Osteocyte (in vitro differentiated cells): ENCODE results near the gene SYNPO2. TPM values are rescaled to one million over a fixed set of nuclear protein-coding genes. Genes with fewer than 3 reads are reported as not detected.
"Not testable (repeated sequence)": the region's sequence is repeated elsewhere in the genome, so short reads cannot be mapped to it uniquely, and the experiment has no call there.

ENCODE experiments used
- DNase-seq: peaks from one replicate; pipeline ENCODE4 v3.0.0; 2021; ENCODE audit warnings: mixed read lengths; ENCODE audit not compliant: unreplicated experiment; ENCODE audit errors: extremely low spot score
- H3K27ac Mint-ChIP-seq: one replicate; pipeline ENCODE4 v1.8.0; 2021; ENCODE audit warnings: mild to moderate bottlenecking, mixed read lengths; ENCODE audit not compliant: unreplicated experiment
- H3K27me3 Mint-ChIP-seq: one replicate; pipeline ENCODE4 v1.8.0; 2021; ENCODE audit warnings: mixed read lengths; ENCODE audit not compliant: unreplicated experiment
- H3K36me3 Mint-ChIP-seq: one replicate; pipeline ENCODE4 v1.8.0; 2021; ENCODE audit warnings: mixed read lengths; ENCODE audit not compliant: unreplicated experiment
- H3K4me1 Mint-ChIP-seq: one replicate; pipeline ENCODE4 v1.8.0; 2021; ENCODE audit warnings: mixed read lengths; ENCODE audit not compliant: unreplicated experiment
- H3K4me3 Mint-ChIP-seq: one replicate; pipeline ENCODE4 v1.8.0; 2021; ENCODE audit warnings: mild to moderate bottlenecking, moderate library complexity, mixed read lengths; ENCODE audit not compliant: unreplicated experiment
- H3K9me3 Mint-ChIP-seq: one replicate; pipeline ENCODE4 v1.8.0; 2021; ENCODE audit warnings: mixed read lengths; ENCODE audit not compliant: unreplicated experiment
- CTCF ChIP-seq: fragments of 200-600 bp; sonication (generic); IDR thresholded peaks from 2 replicates; pipeline ENCODE4 v1.5.0; 2021; ENCODE audit warnings: antibody characterized with exemption, mild to moderate bottlenecking, moderate library complexity
- total RNA-seq: library from RNA; stranded (reverse); gene quantifications from 2 replicates; pipeline ENCODE4 v1.2.1, GENCODE V29; 2021

SYNPO2 gene
- total RNA-seq, 1 donor from 2014 or later: 4.1 TPM

GRCh38 chr4:118973295-118973694 lies 84.6 kb downstream of the SYNPO2 start:
- no peak overlapping the region for H3K27ac Mint-ChIP-seq
- no peak overlapping the region for H3K4me3 Mint-ChIP-seq
- no peaks in the 10 kb centered on the region for H3K9me3 Mint-ChIP-seq
- H3K27me3 Mint-ChIP-seq: no peaks in the 10 kb centered on the region
- H3K4me1 Mint-ChIP-seq: peaks cover 41% of the 10 kb centered on the region
- no peaks in the 10 kb centered on the region for H3K36me3 Mint-ChIP-seq
- no peak for TF ChIP-seq CTCF
- no peak for DNase-seq

- DNase-seq: no peak
- H3K4me3 Mint-ChIP-seq: no peak overlapping the region
- no peaks in the 10 kb centered on the region for H3K9me3 Mint-ChIP-seq
- TF ChIP-seq CTCF: no peak
- no peaks in the 10 kb centered on the region for H3K27me3 Mint-ChIP-seq
- no peak overlapping the region for H3K27ac Mint-ChIP-seq
- no peaks in the 10 kb centered on the region for H3K36me3 Mint-ChIP-seq
- H3K4me1 Mint-ChIP-seq: peaks cover 28% of the 10 kb centered on the region
Measured at GRCh38 chr4:118974758-118975157, 86.1 kb downstream of the SYNPO2 start.

GRCh38 chr4:118975449-118976192 lies 87.0 kb downstream of the SYNPO2 start:
- H3K27ac Mint-ChIP-seq: no peak overlapping the region
- no peaks in the 10 kb centered on the region for H3K36me3 Mint-ChIP-seq
- peaks cover 28% of the 10 kb centered on the region for H3K4me1 Mint-ChIP-seq
- no peaks in the 10 kb centered on the region for H3K9me3 Mint-ChIP-seq
- no peaks in the 10 kb centered on the region for H3K27me3 Mint-ChIP-seq
- no peak for DNase-seq
- TF ChIP-seq CTCF: no peak
- no peak overlapping the region for H3K4me3 Mint-ChIP-seq

- not testable (repeated sequence) for H3K27ac Mint-ChIP-seq, H3K36me3 Mint-ChIP-seq, DNase-seq, H3K4me3 Mint-ChIP-seq, H3K9me3 Mint-ChIP-seq, H3K27me3 Mint-ChIP-seq
- peaks cover 28% of the 10 kb centered on the region for H3K4me1 Mint-ChIP-seq
Measured at GRCh38 chr4:118976193-118976560, 87.5 kb downstream of the SYNPO2 start.

GRCh38 chr4:118977100-118977499 lies 88.4 kb downstream of the SYNPO2 start:
- peaks cover 29% of the 10 kb centered on the region for H3K4me1 Mint-ChIP-seq
- H3K4me3 Mint-ChIP-seq, H3K36me3 Mint-ChIP-seq, H3K9me3 Mint-ChIP-seq, DNase-seq, H3K27me3 Mint-ChIP-seq, H3K27ac Mint-ChIP-seq: not testable (repeated sequence)

GRCh38 chr4:118979712-118980111 lies 91.1 kb downstream of the SYNPO2 start:
- no peak for DNase-seq
- H3K4me1 Mint-ChIP-seq: peaks cover 22% of the 10 kb centered on the region
- no peak for TF ChIP-seq CTCF
- H3K9me3 Mint-ChIP-seq: no peaks in the 10 kb centered on the region
- H3K27ac Mint-ChIP-seq: no peak overlapping the region
- no peak overlapping the region for H3K4me3 Mint-ChIP-seq
- H3K27me3 Mint-ChIP-seq: no peaks in the 10 kb centered on the region
- H3K36me3 Mint-ChIP-seq: no peaks in the 10 kb centered on the region
